ENCODE measurements around the gene FER.

Gene FER

DNA sequence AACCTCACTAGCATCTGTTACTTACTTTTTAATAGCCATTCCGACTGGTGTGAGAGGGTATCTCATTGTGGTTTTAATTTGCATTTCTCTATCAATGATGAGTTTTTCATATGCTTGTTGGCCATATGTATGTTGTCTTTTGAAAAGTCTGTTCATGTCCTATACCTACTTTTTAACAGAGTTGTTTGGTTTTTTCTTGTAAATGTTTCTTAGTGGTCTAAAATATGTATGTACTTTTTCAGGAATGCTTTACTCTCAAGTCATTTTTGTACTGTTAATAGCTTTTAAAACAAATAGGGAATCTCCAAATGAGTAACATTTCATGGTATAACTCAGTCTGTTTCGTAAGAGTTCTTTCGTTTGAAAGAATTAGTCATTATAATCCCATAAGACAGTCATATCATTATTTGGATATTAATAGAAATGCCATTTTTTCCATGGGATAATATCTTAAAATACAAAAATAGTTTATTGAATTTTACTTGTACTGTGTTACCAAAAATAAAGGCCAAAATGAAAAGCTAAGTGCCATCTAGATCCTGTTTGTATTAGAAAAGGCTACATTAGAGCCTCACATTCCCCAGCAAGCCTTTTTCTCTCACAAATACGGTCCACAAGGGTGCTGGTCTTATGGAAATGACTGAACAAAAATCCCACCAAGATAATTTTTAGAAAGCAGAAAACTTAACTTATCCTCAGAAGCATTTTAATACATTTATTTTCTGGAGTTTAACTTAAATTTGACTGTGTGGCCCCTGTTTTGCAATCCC, 414.4 kb downstream of the FER start:
- Histone ChIP-seq H2AFZ (ENCODE audit: low read depth, low read length, severe bottlenecking) (no peak overlapping the region), H3K4me3 (ENCODE audit: insufficient read depth, low read length, poor library complexity, severe bottlenecking) (no peak overlapping the region), H4K20me1 (ENCODE audit: low read depth, low read length) (no peaks in the 10 kb centered on the region), H3K79me2 (ENCODE audit: insufficient read depth, low read length) (no peaks in the 10 kb centered on the region), H3K9me3 (ENCODE audit: insufficient read depth, low read length) (no peaks in the 10 kb centered on the region), H3K27ac (ENCODE audit: low read depth, low read length) (no peak overlapping the region), H3K9ac (ENCODE audit: low read length) (no peak overlapping the region), H3K9me2 (replicated peaks; ENCODE audit: insufficient read depth, low read length) (no peaks in the 10 kb centered on the region), H3K27me3 (ENCODE audit: low read length) (no peaks in the 10 kb centered on the region), H3K36me3 (ENCODE audit: low read length) (no peaks in the 10 kb centered on the region), H3F3A (ENCODE audit: insufficient read depth) (no peaks in the 10 kb centered on the region), H3K4me2 (ENCODE audit: low read depth, low read length, poor library complexity, severe bottlenecking) (no peak overlapping the region)
- TF ChIP-seq, protein P1, sequence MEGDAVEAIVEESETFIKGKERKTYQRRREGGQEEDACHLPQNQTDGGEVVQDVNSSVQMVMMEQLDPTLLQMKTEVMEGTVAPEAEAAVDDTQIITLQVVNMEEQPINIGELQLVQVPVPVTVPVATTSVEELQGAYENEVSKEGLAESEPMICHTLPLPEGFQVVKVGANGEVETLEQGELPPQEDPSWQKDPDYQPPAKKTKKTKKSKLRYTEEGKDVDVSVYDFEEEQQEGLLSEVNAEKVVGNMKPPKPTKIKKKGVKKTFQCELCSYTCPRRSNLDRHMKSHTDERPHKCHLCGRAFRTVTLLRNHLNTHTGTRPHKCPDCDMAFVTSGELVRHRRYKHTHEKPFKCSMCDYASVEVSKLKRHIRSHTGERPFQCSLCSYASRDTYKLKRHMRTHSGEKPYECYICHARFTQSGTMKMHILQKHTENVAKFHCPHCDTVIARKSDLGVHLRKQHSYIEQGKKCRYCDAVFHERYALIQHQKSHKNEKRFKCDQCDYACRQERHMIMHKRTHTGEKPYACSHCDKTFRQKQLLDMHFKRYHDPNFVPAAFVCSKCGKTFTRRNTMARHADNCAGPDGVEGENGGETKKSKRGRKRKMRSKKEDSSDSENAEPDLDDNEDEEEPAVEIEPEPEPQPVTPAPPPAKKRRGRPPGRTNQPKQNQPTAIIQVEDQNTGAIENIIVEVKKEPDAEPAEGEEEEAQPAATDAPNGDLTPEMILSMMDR (IDR thresholded peaks at IDR 0.05; ENCODE audit: insufficient read depth, low read length, poor library complexity, severe bottlenecking) = no peak
- TF ChIP-seq EZH2phosphoT487 (conservative IDR thresholded peaks at IDR 0.05; ENCODE audit: low read length) = no peak

DNA sequence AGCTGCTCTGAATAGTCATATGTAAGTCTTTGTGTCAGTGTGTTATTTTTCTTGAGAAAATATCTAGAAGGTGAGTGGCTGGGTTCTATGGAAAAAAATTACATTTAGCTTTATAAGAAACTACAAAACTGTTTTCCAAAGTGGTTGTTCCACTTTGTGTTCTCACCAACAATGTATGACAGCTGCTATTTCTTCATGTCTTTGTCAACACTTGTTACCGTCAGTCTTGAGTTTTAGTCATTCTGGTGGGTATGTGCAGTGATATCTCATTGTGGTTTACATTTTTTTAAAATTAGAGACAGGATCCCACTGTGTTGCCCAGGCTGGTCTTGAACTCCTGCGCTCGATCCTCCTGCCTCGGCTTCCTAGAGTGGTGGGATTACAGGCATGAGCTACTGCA, 415.6 kb downstream of the FER start:
- no peaks in the 10 kb centered on the region for H3K9me2 ChIP-seq (replicated peaks; ENCODE audit: insufficient read depth, low read length)

DNA sequence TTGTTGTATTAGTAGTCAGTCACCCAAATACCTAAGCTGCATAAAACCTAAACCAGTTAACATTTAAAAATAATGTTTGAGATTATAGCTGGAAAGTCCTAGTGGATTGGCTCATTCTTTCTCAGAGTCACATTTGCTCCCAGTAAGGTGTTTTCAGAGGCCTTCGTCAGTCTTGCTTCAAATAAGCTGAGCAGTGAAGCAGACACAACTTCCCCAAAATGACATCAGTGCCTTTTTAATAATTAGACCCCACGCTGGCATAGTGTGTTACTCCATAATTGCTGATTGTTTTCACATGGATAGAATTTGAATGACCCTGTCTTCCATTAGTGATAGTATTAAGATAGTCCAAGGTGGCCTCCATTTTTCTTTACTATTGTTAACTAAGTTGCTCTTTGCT, 416.3 kb downstream of the FER start:
- no peaks in the 10 kb centered on the region for H3K36me3 ChIP-seq (ENCODE audit: low read length)
- H3K4me3 ChIP-seq (ENCODE audit: insufficient read depth, low read length, poor library complexity, severe bottlenecking) = no peak overlapping the region
- no peaks in the 10 kb centered on the region for H3F3A ChIP-seq (ENCODE audit: insufficient read depth)
- H3K4me2 ChIP-seq (ENCODE audit: low read depth, low read length, poor library complexity, severe bottlenecking) = no peak overlapping the region
- no peaks in the 10 kb centered on the region for H3K27me3 ChIP-seq (ENCODE audit: low read length)
- no peaks in the 10 kb centered on the region for H3K9me3 ChIP-seq (ENCODE audit: insufficient read depth, low read length)
- no peak for TF ChIP-seq EZH2phosphoT487 (conservative IDR thresholded peaks at IDR 0.05; ENCODE audit: low read length)
- TF ChIP-seq, protein P1 (IDR thresholded peaks at IDR 0.05; ENCODE audit: insufficient read depth, low read length, poor library complexity, severe bottlenecking) = no peak
- H3K79me2 ChIP-seq (ENCODE audit: insufficient read depth, low read length) = no peaks in the 10 kb centered on the region
- H3K9ac ChIP-seq (ENCODE audit: low read length) = no peak overlapping the region
- no peak overlapping the region for H3K27ac ChIP-seq (ENCODE audit: low read depth, low read length)
- H3K9me2 ChIP-seq (replicated peaks; ENCODE audit: insufficient read depth, low read length) = no peaks in the 10 kb centered on the region
- H2AFZ ChIP-seq (ENCODE audit: low read depth, low read length, severe bottlenecking) = no peak overlapping the region
- no peaks in the 10 kb centered on the region for H4K20me1 ChIP-seq (ENCODE audit: low read depth, low read length)

More for the DNA sequence above, 415.6 kb downstream of the FER start:
- H3K27ac ChIP-seq (ENCODE audit: low read depth, low read length) = no peak overlapping the region
- no peaks in the 10 kb centered on the region for H3F3A ChIP-seq (ENCODE audit: insufficient read depth)
- TF ChIP-seq EZH2phosphoT487 (conservative IDR thresholded peaks at IDR 0.05; ENCODE audit: low read length) = no peak
- TF ChIP-seq, protein P1 (IDR thresholded peaks at IDR 0.05; ENCODE audit: insufficient read depth, low read length, poor library complexity, severe bottlenecking) = no peak
- H3K79me2 ChIP-seq (ENCODE audit: insufficient read depth, low read length) = no peaks in the 10 kb centered on the region
- no peak overlapping the region for H3K9ac ChIP-seq (ENCODE audit: low read length)
- no peaks in the 10 kb centered on the region for H3K36me3 ChIP-seq (ENCODE audit: low read length)
- no peaks in the 10 kb centered on the region for H3K9me3 ChIP-seq (ENCODE audit: insufficient read depth, low read length)
- no peak overlapping the region for H3K4me3 ChIP-seq (ENCODE audit: insufficient read depth, low read length, poor library complexity, severe bottlenecking)
- H3K27me3 ChIP-seq (ENCODE audit: low read length) = no peaks in the 10 kb centered on the region
- no peaks in the 10 kb centered on the region for H4K20me1 ChIP-seq (ENCODE audit: low read depth, low read length)
- H2AFZ ChIP-seq (ENCODE audit: low read depth, low read length, severe bottlenecking) = no peak overlapping the region
- no peak overlapping the region for H3K4me2 ChIP-seq (ENCODE audit: low read depth, low read length, poor library complexity, severe bottlenecking)

Measured in SU-DHL-6 (cell line).